ENCODE measurements around the gene ETV4. TPM values are rescaled to one million over a fixed set of nuclear protein-coding genes. Genes with fewer than 3 reads are reported as not detected.

The ETV4 gene
- total and polyA plus RNA-seq, 2 donors (not counting 1 experiment from before 2014, with no cell fraction given) = not detected

DNA sequence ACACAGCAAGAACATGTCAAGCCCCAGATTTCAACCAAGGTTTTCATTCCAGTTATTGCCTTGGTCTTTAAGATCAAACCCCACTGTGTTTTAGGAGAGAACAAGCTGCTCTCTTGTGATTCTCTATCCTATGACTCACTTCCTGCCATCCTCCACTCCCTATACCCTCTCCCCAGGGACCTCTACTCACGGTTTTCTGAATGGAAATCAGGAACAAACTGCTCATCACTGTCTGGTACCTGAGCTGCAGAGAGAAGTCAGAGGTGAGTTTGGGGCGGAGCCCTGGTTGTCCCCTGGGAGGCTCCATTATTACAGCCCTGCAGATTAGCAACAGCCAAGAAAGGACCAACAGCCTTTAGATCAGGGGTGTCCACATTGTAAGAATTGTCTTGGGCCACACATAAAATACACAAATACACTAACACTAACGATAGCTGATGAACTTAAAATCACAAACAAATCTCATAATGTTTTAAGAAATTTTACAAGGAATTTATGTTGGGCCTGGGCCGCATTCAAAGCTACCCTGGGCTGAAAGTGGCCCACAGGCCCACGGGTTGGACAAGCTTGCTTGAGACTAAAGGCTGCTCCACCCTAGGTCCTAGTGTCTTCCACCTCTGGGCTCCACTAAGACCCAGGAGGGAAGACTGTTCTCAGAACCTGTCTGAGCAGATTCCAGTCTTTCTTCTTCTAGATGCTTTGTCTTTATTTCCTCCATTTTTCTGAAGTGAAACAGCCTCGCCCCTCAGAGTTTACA is 9.7 kb downstream of the ETV4 start:
- CTCF ChIA-PET = no interaction called here
- intact Hi-C loops (cut with micrococcal nuclease) = no loop called here
- Histone ChIP-seq H3K4me2 (replicated peaks; ENCODE audit: low read depth, low read length, poor library complexity, severe bottlenecking) (no peak overlapping the region), H3K27me3 (replicated peaks in 1 of 4; ENCODE audit: control extremely low read depth in 1 of 4, control insufficient read depth in 3 of 4, insufficient read depth in 4 of 4, low read length in 3 of 4) (no peaks in the 10 kb centered on the region), H3K27ac (ENCODE audit: low read length in 2 of 2) (no peak overlapping the region), H3K4me1 (ENCODE audit: control insufficient read depth in 2 of 2, insufficient read depth in 2 of 2, low read length in 2 of 2) (no peaks in the 10 kb centered on the region), H3K9me3 (ENCODE audit: control extremely low read depth in 1 of 3, control insufficient read depth in 2 of 3, insufficient read depth in 1 of 3, low read length in 2 of 3) (no peaks in the 10 kb centered on the region), H3K9ac (ENCODE audit: low read length) (no peak overlapping the region), H2AFZ (ENCODE audit: insufficient read depth, low read depth, low read length, poor library complexity, severe bottlenecking) (no peak overlapping the region), H3K4me3 (ENCODE audit: control extremely low read depth in 1 of 5, extremely low read depth in 1 of 5, insufficient read depth in 1 of 5, low read depth in 2 of 5, low read length in 4 of 5) (no peak overlapping the region), H3K79me2 (ENCODE audit: control insufficient read depth, insufficient read depth, low read length) (no peaks in the 10 kb centered on the region), H3K36me3 (replicated peaks in 1 of 2; ENCODE audit: control extremely low read depth in 1 of 2, control insufficient read depth in 1 of 2, extremely low read depth in 1 of 2, insufficient read depth in 2 of 2, low read length in 1 of 2) (no peaks in the 10 kb centered on the region), H4K20me1 (ENCODE audit: control insufficient read depth, insufficient read depth, low read length, poor library complexity, severe bottlenecking) (no peaks in the 10 kb centered on the region)
- H3K4me3 Mint-ChIP-seq = no peak overlapping the region
- no peak for TF ChIP-seq CTCF (IDR thresholded peaks at IDR 0.05)
- no peak for TF ChIP-seq EZH2 (IDR thresholded peaks at IDR 0.05; ENCODE audit: borderline replicate concordance, insufficient read depth, low read depth, low read length, poor library complexity, severe bottlenecking)
- WGBS (ENCODE audit: insufficient coverage) = 94% methylated on average over 3 of the region's 6 CpGs
- peaks cover 4% of the 10 kb centered on the region for H3K4me1 Mint-ChIP-seq
- DNase-seq (no peak), ATAC-seq (ENCODE audit: low read depth) (peak; percentile 17)
- POLR2A ChIA-PET = no interaction called here
- no peak overlapping the region for H3K27ac Mint-ChIP-seq
- H3K27me3 Mint-ChIP-seq = no peaks in the 10 kb centered on the region
- H3K9me3 Mint-ChIP-seq (ENCODE audit: insufficient read depth) = no peaks in the 10 kb centered on the region

GRCh38 chr17:43534909-43535308 is 11.2 kb downstream of the ETV4 start:
- no peaks in the 10 kb centered on the region for H4K20me1 ChIP-seq (ENCODE audit: control insufficient read depth, insufficient read depth, low read length, poor library complexity, severe bottlenecking)
- POLR2A ChIA-PET = no interaction called here
- CTCF ChIA-PET = no interaction called here
- DNase-seq (no peak), ATAC-seq (ENCODE audit: low read depth) (no peak)
- H3K79me2 ChIP-seq (ENCODE audit: control insufficient read depth, insufficient read depth, low read length) = no peaks in the 10 kb centered on the region
- no peaks in the 10 kb centered on the region for H3K9me3 ChIP-seq (ENCODE audit: control extremely low read depth in 1 of 3, control insufficient read depth in 2 of 3, insufficient read depth in 1 of 3, low read length in 2 of 3)
- Mint-ChIP-seq H3K4me1 (peaks cover 4% of the 10 kb centered on the region), H3K9me3 (ENCODE audit: insufficient read depth) (no peaks in the 10 kb centered on the region), H3K27ac (no peak overlapping the region), H3K27me3 (no peaks in the 10 kb centered on the region), H3K4me3 (no peak overlapping the region)
- H3K4me3 ChIP-seq (ENCODE audit: control extremely low read depth in 1 of 5, extremely low read depth in 1 of 5, insufficient read depth in 1 of 5, low read depth in 2 of 5, low read length in 4 of 5) = no peak overlapping the region
- H3K4me1 ChIP-seq (ENCODE audit: control insufficient read depth in 2 of 2, insufficient read depth in 2 of 2, low read length in 2 of 2) = peaks cover 0 to 3% of the 10 kb centered on the region in 2 donors
- H3K4me2 ChIP-seq (replicated peaks; ENCODE audit: low read depth, low read length, poor library complexity, severe bottlenecking) = no peak overlapping the region
- intact Hi-C loops (cut with micrococcal nuclease) = no loop called here
- no peak for TF ChIP-seq EZH2 (IDR thresholded peaks at IDR 0.05; ENCODE audit: borderline replicate concordance, insufficient read depth, low read depth, low read length, poor library complexity, severe bottlenecking)
- TF ChIP-seq CTCF (IDR thresholded peaks at IDR 0.05) = no peak
- H3K27ac ChIP-seq (ENCODE audit: low read length in 2 of 2) = no peak overlapping the region
- no peaks in the 10 kb centered on the region for H3K27me3 ChIP-seq (replicated peaks in 1 of 4; ENCODE audit: control extremely low read depth in 1 of 4, control insufficient read depth in 3 of 4, insufficient read depth in 4 of 4, low read length in 3 of 4)
- H3K9ac ChIP-seq (ENCODE audit: low read length) = no peak overlapping the region
- 92% methylated on average over 5 of the region's 5 CpGs for WGBS (ENCODE audit: insufficient coverage)
- no peak overlapping the region for H2AFZ ChIP-seq (ENCODE audit: insufficient read depth, low read depth, low read length, poor library complexity, severe bottlenecking)
- no peaks in the 10 kb centered on the region for H3K36me3 ChIP-seq (replicated peaks in 1 of 2; ENCODE audit: control extremely low read depth in 1 of 2, control insufficient read depth in 1 of 2, extremely low read depth in 1 of 2, insufficient read depth in 2 of 2, low read length in 1 of 2)
